Activated effector memory CD4-positive, alpha-beta T cell treated with anti-CD3 and anti-CD28 coated beads, Interleukin-2, amount 50 U/mL, for 16 hours (primary cell): Measurements from ENCODE around the gene ZFP36.

Experiments used
- DNase-seq: peaks from one replicate; pipeline ENCODE4 v3.0.0-alpha.2; 2020

The ZFP36 gene

DNA sequence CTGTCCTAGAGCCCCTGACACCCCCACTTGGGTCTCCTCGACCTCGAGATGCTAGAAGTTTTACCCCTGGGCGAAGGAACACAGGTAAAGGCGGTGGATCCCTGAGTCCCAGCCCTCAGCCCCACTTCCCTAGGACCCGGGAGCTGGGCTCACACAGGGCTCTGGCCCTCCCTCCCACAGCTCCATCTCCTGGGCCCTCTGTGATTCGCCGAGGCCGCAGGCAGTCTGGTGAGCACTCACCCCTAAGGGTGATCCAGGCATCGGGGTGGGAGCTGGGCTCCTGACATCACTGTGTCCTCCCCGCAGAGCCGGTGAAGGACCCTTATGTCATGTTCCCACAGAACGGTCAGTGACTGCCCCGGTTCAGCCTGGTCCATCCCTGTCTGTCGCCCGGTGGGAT is 14.1 kb downstream of the ZFP36 start:
- no peak for DNase-seq

DNA sequence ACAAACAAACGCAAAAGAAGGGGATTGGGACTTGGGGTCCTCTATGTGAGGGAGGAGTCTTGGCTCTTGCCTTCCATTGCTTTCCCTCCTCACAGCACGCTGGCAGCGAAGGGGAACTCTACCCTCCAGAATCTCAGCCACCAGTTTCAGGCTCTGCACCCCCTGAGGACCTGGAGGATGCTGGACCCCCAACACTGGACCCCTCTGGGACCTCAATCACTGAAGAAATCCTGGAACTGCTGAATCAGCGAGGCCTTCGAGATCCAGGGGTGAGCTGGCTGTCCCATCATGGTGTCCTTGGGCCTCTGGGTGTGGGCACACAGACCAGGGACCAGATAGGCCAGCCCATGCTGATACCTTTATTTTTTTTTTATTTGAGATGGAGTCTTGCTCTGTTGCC is 15.4 kb downstream of the ZFP36 start:
- no peak for DNase-seq

DNA sequence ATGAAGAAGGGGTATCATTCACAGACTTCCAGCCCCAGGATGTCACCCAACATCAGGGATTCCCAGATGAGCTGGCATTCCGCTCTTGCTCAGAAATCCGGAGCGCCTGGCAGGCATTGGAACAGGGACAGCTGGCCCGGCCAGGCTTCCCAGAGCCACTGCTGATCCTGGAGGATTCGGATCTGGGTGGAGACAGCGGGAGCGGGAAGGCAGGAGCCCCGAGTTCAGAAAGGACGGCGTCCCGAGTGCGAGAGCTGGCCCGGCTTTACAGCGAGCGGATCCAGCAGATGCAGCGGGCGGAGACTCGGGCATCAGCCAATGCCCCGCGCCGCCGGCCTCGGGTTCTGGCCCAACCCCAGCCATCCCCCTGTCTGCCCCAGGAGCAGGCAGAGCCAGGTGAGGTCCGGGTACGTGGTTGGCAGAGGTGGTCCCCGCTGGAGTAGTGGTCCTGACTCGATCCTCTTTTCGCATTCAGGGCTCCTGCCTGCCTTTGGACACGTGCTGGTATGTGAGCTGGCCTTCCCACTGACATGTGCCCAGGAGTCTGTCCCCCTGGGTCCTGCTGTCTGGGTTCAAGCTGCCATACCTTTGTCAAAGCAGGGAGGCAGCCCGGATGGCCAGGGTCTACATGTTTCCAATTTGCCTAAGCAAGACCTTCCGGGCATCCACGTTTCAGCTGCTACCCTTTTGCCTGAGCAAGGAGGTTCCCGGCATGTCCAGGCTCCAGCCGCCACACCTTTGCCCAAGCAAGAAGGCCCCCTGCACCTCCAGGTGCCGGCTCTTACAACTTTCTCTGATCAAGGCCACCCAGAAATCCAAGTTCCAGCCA is 16.8 kb downstream of the ZFP36 start:
- DNase-seq, result no peak

- no peak for DNase-seq
Observed at GRCh38 chr19:39424934-39425333, 18.3 kb downstream of the ZFP36 start.

DNA sequence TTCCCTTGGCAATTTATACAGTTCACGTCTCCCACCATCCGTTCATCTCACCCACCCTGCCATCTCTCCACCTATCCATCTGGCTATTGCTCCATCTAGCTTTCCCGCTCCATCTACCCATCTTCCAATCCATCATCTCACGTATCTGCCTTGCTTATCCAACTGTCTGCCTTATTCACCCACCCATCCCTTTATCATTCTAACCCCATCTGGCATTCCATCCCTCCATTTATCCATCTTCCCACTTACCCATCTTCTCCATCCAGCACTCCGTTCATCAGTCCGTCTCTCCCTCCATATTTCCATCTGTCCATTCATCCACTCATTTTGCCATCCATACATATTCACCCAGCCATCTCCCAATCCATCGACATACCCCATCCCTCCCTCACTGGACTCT is 19.1 kb downstream of the ZFP36 start:
- no peak for DNase-seq

- DNase-seq, result no peak
Observed at GRCh38 chr19:39426170-39426569, 19.5 kb downstream of the ZFP36 start.

- DNase-seq, result no peak
Observed at GRCh38 chr19:39427707-39428106, 21.1 kb downstream of the ZFP36 start.

DNA sequence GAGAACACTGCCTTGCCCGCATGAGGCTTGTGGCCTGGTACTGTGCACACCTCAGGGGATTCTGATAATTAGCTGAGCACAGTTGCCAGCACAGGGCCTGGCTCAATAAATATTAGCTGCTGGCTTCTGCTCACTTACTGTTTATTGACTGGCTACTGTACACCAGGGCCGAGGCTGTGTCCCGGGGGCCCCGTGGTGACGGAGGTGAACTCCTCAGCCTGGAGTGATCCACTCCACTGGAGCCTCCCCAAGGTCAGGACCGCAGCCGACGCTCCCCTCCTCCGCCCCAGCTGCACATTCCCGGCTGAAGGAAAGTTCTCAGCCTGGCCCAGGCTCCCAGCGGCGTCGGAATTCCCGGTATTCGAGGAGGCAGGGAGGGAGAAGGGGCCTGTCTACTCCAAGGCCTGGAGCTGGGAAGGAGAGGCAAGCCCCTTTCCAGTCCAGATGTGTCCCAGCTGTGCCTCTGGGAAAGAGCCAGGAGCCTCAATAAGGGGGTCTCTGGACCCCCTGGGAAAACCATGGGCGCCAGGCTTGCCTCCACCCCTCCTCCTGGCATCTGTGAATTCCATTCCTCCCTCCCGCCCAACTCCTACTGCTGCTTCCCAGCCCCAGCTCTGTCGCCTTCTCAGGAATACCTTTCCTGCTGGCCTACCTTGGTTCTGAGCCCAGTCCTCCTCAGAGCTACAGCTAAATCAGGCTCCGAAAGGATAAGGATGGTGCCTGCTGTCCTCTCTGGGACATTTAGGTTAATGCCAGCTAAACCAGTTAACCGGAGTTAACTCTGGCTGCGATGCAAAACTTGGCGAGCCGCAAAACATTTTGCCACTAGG is 21.9 kb downstream of the ZFP36 start:
- no peak for DNase-seq

DNA sequence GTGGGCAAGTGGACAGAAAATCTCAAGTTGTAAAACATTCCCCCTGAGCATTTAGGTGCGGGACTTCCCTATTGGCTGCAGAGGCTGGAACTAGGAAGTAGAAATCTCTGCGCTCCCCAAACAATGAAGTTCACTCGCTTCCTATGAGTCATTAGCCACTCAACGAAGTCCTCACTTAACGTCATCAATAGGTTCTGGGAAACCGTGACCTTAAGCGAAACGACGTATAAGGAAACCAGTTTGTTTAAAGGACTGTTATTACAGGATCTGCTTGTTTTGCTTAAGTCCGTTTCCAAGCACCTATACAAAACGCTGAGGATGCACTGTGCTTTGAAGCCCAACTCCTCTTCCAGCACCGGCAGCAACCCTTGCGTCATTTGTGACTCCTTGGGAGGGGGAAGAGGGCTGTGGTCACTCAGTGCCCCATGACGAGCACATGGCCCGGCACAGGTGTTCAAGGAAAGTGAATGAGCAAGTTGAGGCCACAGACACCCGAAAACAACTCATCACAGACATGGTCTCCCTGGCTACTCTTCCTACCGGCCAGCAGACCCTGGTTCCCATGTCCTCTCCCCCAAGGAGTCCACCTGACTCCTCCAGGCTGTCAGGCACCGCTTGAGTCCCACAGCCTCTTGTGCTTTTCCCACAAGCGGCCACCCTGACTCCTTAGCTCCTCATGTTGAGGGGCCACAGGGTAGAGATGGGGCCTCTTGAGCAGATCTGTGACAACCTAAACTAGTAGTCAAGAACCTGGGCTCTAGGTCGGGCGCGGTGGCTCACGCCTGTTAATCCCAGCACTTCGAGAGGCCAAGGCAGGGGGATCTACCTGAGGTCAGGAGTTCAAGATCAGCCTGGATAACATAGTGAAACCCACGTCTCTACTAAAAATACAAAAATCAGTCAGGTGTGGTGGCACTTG is 24.3 kb downstream of the ZFP36 start:
- DNase-seq, result peak; percentile 89

DNA sequence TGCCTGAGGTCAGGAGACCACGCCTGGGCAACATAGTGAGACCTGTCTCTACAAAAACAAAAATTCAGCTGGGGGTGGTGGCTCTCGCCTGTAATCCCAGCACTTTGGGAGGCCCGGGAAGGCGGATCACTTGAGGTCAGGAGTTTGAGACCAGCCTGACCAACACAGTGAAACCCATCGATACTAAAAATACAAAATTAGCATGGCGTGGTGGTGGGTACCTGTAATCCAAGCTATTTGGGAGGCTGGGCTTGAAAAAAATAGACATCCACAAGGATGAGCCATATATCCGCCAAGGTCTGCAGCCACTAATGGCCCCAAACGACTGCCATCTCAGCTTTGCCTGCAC is 26.0 kb downstream of the ZFP36 start:
- DNase-seq, result no peak

- DNase-seq, result no peak
Observed at GRCh38 chr19:39433480-39434079, 26.9 kb downstream of the ZFP36 start.

GRCh38 chr19:39434123-39435076 is 27.8 kb downstream of the ZFP36 start:
- DNase-seq, result no peak

DNA sequence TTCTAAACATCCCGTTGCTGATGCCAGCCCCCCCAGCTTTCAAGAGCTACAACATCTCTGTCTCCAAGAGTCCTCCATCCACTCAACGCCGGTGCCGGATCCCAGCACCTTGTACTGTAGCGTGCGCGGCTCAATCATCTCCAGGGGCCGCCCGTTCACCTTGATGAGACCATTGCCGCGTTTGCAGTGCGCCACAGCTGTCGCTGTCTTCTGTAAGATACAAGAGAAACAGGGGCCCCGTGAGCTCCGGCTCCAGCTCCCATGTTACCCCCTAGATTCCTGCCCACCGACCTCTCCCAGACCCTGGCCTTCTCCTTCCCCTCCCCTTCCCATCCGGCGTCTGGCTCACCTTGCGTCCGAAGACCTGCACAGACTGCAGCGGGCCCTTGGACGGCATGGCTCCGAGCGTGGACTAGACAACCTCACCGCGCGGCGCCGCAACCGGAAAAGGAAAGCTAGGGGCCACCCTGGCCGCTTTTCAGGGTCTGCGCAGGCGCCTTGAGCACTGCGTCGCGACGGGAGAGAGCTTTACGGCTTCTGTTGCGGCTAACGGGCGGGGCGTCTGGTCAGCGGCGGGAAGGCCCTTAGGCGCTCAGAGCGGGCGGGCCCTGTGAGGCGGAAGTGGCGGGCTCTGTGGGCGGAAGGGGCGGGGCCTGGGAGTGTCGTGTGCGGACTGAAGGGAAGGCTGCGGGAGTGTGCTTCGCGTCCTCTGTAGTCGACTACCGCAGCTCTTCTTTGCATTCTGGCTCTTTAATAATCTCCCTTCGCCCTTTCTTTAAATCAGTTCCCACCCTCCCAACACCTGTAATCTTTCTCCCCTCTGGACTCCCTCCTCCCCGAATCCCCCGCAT is 29.1 kb downstream of the ZFP36 start, which contains the start of gene RPS16:
RPS16 (minus strand) TSS at position 451 of the 851 bp plus-strand sequence; CDS start at position 397, 54 bp downstream.
- peak; percentile 100 for DNase-seq

DNA sequence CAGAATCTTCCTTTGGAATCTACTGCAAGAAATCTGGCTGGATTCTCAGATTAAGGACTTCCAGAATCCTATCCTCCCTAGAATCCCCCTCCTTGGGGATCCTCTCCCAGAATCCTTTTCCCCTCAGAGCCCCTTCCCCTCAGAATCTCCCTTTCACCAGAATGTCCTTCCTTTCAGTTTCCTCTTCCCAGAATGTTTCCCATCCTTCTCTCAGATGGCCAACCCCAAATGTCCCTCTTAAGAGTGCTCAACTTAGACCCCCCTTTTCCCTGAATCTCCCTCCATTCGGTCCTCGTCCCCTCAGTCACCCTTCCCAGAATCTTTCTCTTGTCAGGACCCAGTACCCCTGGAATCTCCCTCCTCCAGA is 29.7 kb downstream of the ZFP36 start:
- DNase-seq, result no peak

- DNase-seq, result no peak
Observed at GRCh38 chr19:39438270-39438934, 31.8 kb downstream of the ZFP36 start.

- DNase-seq, result no peak
Observed at GRCh38 chr19:39444598-39445195, 38.0 kb downstream of the ZFP36 start.

DNA sequence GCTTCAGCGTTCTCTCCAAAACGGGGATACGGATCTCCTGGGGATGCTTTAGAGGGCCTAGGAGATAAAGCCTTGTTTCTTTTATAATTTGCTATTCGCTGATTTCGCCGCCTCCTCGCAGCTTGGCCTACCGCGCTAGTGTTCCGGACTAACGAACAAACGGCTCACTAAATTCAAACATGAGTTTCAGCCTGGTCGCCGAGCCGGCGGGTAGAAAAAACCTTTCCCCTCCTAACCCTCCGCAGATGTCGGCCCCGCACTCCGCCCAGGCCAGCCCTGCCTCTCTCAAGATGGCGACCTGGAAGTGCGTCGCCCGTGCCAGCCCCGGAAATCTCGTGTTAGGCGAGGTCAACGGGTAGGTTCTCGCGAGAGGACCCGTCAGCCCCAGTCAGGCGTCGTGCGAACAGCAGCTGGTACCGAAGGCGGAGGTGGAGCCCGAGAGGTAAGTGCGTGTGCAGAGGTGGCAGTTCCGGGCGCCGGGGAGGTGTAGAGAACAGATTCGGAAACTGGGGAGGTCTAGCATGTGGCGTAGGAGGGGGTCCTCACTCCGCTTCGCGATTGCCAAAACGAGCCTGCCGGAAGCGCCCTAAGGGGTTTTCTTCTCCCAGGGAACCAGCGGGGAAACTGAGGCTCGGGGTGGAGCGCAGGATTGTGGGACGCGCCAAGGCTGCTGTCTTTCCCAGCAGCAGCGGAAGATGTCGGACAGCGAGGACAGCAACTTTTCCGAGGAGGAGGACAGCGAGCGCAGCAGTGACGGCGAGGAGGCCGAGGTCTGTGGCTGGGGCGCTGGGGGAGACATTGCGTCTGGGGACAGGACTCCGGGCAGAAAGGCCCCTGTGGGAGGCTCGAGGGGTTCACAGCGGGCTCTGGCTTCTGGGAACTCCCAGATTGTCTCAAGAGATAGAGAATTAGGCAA is 38.8 kb downstream of the ZFP36 start, which contains the start of gene SUPT5H:
SUPT5H (plus strand) TSS at position 387 of the 916 bp plus-strand sequence; CDS start at position 696, 309 bp downstream.
- peak; percentile 99 for DNase-seq
